GM21825 (cell line): ENCODE measurements around the gene COL7A1.

Experiments
- ATAC-seq: cut with Tn5 transposase; IDR thresholded peaks from one replicate; pipeline ENCODE4 v1.9.1; 2021; ENCODE audit warnings: mild to moderate bottlenecking, moderate library complexity; ENCODE audit not compliant: unreplicated experiment

The COL7A1 gene

DNA sequence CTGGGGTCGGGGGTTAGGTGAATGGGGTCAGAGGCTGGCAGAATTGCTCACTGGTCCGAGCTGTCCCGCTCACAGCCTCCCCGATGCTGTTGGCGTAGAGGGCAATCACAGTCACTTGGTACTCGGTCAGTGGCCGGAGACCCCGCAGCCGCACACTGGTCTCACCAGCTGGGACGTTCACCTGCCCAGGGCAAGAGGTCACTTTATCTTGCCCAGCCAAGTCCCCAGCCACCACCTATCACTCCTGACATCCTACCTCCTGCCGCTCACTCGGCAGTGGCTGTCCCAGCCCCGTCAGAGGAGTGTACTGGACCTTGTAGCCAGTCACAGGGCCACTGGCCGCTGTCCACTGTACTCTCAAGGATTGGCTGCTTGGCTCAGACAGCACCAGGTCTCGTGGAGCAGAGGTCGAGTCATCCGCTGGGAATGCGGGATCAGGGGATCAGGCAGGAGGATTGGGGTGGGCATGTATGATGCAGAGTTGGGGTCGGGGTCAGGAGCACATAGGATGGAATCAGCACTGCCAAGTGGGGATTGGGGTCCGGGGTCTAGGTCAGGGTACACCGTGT lies 2.5 kb downstream of the COL7A1 start:
- no peak for ATAC-seq

DNA sequence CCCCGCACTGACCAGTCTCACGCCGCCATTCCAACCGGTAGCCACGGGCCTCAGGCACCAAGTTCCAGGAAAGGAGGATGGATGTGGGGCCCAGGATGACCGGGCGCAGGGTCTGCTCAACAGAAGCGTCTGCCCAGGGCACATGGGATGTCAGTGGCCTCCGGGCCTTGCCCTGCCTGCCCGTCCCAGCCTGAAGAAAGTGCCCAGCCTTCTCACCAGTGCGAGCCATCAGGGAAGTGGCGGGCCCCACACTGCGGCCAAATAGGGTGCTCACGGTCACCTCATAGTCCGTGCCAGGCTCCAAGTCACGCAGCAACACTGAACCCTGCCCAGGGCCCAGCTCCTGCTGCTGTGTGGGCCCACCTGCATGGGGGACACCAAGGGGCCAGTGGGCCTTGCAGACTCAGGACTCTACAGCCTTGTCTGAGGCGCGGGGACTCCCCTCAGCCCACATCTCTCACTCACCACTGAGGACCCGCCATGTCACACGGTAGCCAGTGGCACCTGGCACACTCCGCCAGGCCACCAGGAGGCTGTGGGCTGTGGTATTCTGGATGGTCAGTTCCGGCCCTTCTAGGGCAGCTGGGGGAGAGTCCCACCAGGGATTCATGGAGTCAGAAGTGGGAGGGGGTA lies 3.1 kb downstream of the COL7A1 start:
- ATAC-seq: no peak

GRCh38 chr3:48591436-48591835 lies 3.7 kb downstream of the COL7A1 start:
- ATAC-seq: no peak

DNA sequence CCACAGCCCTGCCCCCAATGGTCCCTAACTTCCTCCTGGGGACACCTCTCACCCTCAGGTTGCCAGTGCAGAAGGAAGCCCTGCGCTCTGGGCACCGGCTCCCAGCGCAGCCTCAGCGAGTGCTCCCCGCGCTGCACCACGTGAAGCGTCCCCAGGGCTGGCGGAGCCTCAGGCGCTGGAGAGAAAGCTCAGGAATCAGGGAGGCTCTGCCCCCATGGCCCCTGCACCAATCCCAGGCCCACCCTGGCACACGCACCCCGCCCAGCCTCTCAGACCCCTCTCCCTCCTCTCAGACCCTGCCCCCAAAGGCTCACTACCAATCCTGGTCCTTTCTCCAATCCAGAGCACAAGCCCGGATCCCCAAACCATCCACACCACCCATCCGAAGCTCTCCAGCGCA lies 6.9 kb downstream of the COL7A1 start:
- ATAC-seq: no peak

- ATAC-seq: no peak
Observed at GRCh38 chr3:48587686-48588085, 7.4 kb downstream of the COL7A1 start.

DNA sequence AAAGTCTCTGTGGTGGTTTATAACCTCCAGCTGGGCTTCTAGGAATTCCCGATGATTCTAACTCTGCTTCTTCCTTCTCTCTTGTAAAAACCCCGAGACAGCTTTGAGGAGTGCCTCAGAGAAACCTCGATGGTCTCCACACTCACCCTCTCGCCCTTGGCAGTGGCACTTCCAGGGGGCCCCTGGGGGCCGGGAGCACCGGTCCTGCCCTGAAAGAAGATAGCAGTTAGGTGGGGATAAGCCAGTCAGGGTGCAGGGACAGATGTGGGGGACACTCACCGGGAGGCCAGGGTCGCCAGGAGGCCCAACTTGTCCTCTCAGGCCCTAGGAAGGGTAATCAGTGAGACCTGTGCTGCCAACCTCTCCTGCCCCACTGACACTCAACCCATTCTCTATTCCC lies 9.7 kb downstream of the COL7A1 start:
- ATAC-seq: no peak

GRCh38 chr3:48584836-48585235 lies 10.3 kb downstream of the COL7A1 start:
- ATAC-seq: no peak

GRCh38 chr3:48581621-48582481 lies 13.3 kb downstream of the COL7A1 start:
- ATAC-seq: no peak

DNA sequence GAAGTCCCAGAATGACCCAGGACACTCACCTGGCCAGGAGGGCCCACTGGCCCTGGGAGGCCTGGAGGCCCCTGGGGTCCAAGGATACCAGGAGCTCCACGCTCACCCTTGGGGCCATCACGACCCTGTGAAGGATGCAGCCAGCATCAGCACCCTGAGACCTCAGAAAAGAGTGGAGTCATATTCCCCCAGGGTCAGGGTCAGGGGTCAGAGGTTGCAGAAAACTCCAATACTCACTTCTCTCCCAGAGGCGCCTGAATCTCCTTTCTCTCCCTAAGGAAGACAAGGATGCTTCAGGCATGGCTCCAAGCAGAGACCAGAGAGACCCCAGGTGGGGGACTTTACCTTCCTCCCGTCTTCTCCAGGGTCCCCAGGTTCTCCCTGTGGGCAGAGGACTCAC lies 18.5 kb downstream of the COL7A1 start:
- no peak for ATAC-seq

- ATAC-seq: no peak
Observed at GRCh38 chr3:48575366-48575765, 19.8 kb downstream of the COL7A1 start.

- no peak for ATAC-seq
Observed at GRCh38 chr3:48573973-48574585, 21.1 kb downstream of the COL7A1 start.

DNA sequence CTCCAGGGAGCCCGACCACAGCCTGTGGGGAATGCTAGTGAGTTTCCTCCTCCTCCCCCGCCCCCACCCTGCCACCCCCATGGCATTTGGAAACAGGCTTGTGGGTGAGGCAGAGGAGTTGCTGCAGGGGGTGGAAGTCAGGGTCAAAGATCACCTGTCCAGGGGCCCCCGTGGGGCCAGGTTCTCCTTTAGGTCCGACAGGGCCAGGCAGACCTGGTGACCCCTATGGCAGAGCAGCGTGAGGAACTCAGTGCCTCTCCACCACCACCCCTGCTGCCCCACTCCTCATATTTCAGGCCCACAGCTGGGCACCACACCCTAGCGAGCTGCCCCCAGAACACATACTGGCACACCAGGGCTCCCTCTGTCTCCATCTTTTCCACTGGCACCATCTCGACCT lies 22.6 kb downstream of the COL7A1 start:
- no peak for ATAC-seq

- no peak for ATAC-seq
Observed at GRCh38 chr3:48571938-48572337, 23.2 kb downstream of the COL7A1 start.

- no peak for ATAC-seq
Observed at GRCh38 chr3:48569808-48570450, 25.2 kb downstream of the COL7A1 start.

- no peak for ATAC-seq
Observed at GRCh38 chr3:48569400-48569799, 25.7 kb downstream of the COL7A1 start.

DNA sequence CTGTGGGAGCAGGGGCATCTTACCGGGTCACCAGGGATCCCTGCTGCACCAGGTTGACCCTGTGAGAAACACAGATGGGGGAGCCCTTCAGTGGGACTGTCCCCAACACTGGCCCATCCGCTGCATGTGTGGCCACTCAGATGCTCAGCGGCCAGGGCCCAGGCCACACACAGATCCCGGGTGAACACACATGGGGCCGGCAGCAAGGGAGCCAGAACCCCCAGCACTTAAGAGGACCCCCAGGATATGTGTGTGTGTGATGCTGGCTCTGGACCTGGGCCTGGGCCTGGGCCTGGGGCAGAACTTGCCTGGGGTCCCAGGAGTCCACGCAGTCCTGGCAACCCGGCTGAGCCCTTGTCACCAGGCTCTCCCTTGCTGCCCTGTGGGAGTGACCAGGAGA lies 26.7 kb downstream of the COL7A1 start:
- ATAC-seq: no peak

DNA sequence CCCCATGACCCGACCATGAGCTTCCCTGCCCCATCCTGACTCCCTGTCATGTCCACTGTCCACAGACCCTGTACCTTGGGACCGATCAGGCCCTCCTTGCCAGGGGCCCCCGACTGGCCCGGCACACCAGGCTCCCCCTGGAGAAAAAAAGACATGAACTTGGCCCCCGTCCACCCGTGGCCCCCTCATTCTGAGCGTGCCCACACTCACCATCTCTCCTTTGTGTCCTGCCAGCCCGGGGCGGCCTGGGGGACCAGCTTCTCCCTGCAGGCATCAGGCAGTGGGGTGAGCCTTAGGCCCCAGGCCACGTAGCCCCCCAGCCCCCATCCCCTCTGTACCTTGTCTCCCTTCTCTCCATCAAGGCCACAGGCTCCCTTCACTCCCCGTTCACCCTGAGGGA lies 27.6 kb downstream of the COL7A1 start:
- ATAC-seq: no peak

GRCh38 chr3:48567090-48567489 lies 28.0 kb downstream of the COL7A1 start:
- ATAC-seq: no peak

DNA sequence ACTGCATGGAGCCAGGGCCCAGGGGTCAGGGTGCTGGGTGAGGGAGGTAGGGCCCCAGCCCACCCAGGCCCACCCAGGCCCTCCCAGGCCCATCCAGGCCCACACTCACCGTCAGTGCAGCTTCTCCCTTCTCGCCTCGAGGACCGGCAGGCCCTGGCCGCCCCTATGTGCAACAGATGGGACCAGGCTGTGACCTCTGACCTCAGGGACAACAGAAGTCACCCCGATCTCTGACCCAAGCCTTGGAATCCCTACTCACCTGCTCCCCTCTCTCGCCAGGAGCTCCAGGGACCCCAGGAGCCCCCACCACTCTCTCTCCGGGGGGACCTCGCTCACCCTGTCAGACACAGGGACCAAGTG lies 28.7 kb downstream of the COL7A1 start:
- ATAC-seq: no peak

- ATAC-seq: no peak
Observed at GRCh38 chr3:48565591-48566400, 29.3 kb downstream of the COL7A1 start.

- ATAC-seq: no peak
Observed at GRCh38 chr3:48565186-48565585, 29.9 kb downstream of the COL7A1 start.
